ENCODE data around the gene APMAP.

- TF ChIP-seq TAF1 (IDR thresholded peaks at IDR 0.05; ENCODE audit: borderline replicate concordance, insufficient read depth, low read length), result no peak
- no peak for TF ChIP-seq SIN3A (IDR thresholded peaks at IDR 0.05; ENCODE audit: borderline replicate concordance, insufficient read depth, low read length)
- TF ChIP-seq POLR2AphosphoS5 (IDR thresholded peaks at IDR 0.05; ENCODE audit: low read depth, low read length), result no peak
Measured at GRCh38 chr20:24970754-24971153, 21.8 kb downstream of the APMAP start.

Data from PFSK-1 (cell line).